ENCODE measurements around the gene EYA2.

DNA sequence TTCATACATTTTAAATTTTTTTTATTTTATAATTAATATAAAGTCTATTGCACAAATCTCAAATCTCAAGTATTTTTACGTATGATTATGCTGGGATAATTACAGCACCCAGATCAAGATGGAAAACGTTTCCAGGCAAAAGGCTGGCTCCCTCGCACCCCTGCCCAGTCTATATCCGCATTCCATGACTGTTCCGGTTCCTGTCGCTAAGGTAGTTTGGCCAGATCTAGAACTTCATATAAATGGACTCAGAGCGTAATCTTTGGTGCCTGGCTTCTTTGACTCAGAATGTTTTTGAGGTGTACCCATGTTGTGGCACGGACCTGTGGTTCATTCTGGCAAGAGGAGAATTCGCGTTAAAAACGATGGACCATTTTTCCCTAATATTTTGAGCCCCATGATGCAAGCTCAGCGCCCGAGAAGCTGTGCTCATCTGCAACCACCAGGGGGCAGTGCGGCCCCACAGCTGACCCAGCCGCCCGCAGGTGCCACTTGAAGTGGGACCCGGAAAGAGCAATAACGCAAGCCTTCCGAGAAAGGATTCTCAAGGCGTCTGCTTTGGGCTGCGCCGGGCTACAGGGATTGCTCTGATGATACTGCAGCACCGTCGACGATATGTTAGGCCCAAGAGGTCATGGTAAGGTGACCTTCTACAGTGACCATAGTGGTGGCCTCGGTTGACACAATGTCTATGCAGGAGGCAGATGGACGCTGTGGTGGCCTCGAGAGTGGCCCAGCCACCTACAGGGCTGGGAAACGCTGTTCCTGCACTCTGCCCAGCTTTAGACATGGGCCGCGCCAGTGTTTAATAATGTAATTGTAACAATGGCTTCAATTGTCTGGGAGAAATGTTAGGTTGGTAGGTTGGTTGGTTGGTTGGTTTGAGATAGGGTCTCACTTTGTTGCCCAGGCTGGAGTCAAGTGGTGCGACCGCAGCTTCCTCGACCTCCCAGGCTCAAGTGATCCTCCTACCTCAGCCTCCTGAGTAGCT lies 301.7 kb downstream of the EYA2 start:
- TF ChIP-seq, protein P1, sequence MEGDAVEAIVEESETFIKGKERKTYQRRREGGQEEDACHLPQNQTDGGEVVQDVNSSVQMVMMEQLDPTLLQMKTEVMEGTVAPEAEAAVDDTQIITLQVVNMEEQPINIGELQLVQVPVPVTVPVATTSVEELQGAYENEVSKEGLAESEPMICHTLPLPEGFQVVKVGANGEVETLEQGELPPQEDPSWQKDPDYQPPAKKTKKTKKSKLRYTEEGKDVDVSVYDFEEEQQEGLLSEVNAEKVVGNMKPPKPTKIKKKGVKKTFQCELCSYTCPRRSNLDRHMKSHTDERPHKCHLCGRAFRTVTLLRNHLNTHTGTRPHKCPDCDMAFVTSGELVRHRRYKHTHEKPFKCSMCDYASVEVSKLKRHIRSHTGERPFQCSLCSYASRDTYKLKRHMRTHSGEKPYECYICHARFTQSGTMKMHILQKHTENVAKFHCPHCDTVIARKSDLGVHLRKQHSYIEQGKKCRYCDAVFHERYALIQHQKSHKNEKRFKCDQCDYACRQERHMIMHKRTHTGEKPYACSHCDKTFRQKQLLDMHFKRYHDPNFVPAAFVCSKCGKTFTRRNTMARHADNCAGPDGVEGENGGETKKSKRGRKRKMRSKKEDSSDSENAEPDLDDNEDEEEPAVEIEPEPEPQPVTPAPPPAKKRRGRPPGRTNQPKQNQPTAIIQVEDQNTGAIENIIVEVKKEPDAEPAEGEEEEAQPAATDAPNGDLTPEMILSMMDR (IDR thresholded peaks at IDR 0.05): peak; percentile 99
- TF ChIP-seq EZH2 (IDR thresholded peaks at IDR 0.05): no peak
- TF ChIP-seq EZH2phosphoT487 (IDR thresholded peaks at IDR 0.05): no peak
